Mesenchymal stem cell (in vitro differentiated cells and primary cell): Measurements from ENCODE around the gene SORCS1.

Experiments used
- DNase-seq: peaks from one replicate; pipeline ENCODE4 v3.0.0-alpha.2; 2013
- H2AFZ ChIP-seq: one replicate; pipeline ENCODE4 v1.6.1; 2013; ENCODE audit warnings: low read depth, mild to moderate bottlenecking, control low read depth, inconsistent platforms, low read length, moderate library complexity
- H2AK5ac ChIP-seq: 2 replicates; pipeline ENCODE4 v1.6.1; 2013; ENCODE audit warnings: low read length, moderate library complexity, mild to moderate bottlenecking, inconsistent platforms; ENCODE audit not compliant: severe bottlenecking
- H2BK120ac ChIP-seq: one replicate; pipeline ENCODE4 v1.6.1; 2013; ENCODE audit warnings: low read depth, mild to moderate bottlenecking, inconsistent platforms, low read length, moderate library complexity
- H2BK12ac ChIP-seq, 2 experiments: one replicate each; pipeline ENCODE4 v1.6.1; 2013; ENCODE audit warnings: inconsistent platforms in 2 of 2, low read length in 2 of 2, mild to moderate bottlenecking in 2 of 2, moderate library complexity in 2 of 2, control low read depth in 1 of 2
- H2BK15ac ChIP-seq: one replicate; pipeline ENCODE4 v1.6.1; 2013; ENCODE audit warnings: mild to moderate bottlenecking, low read depth, inconsistent platforms; ENCODE audit not compliant: poor library complexity, severe bottlenecking
- H2BK5ac ChIP-seq: 2 replicates; pipeline ENCODE4 v1.6.1; 2013; ENCODE audit warnings: low read depth, mild to moderate bottlenecking, low read length, control low read depth, inconsistent platforms; ENCODE audit not compliant: poor library complexity, severe bottlenecking
- H3K14ac ChIP-seq, 2 experiments: one replicate each; pipeline ENCODE4 v1.6.1; 2013; ENCODE audit warnings: inconsistent platforms in 2 of 2, low read length in 2 of 2, control low read depth in 1 of 2, mild to moderate bottlenecking in 1 of 2, moderate library complexity in 1 of 2
- H3K18ac ChIP-seq, 2 experiments: one replicate each; pipeline ENCODE4 v1.6.1; 2013; ENCODE audit warnings: inconsistent platforms in 2 of 2, low read length in 2 of 2, control low read depth in 1 of 2, low read depth in 1 of 2, mild to moderate bottlenecking in 1 of 2
- H3K23ac ChIP-seq, 2 experiments: one replicate each; pipeline ENCODE4 v1.6.1; 2013; ENCODE audit warnings: inconsistent platforms in 2 of 2, low read length in 2 of 2, mild to moderate bottlenecking in 2 of 2, moderate library complexity in 2 of 2, control low read depth in 1 of 2
- H3K27ac ChIP-seq: 2 replicates; pipeline ENCODE4 v1.5.1; 2013; ENCODE audit warnings: mild to moderate bottlenecking, moderate library complexity, low read length, control low read depth, inconsistent platforms; ENCODE audit not compliant: poor library complexity, severe bottlenecking
- H3K27me3 ChIP-seq, 2 experiments: 2 replicates each; pipeline versions ENCODE4 v1.6.1 to v1.7.0; 2013; ENCODE audit warnings: low read length in 2 of 2, mild to moderate bottlenecking in 2 of 2, moderate library complexity in 2 of 2, control low read depth in 1 of 2, inconsistent platforms in 1 of 2; ENCODE audit not compliant: control insufficient read depth in 1 of 2, insufficient read depth in 1 of 2
- H3K36me3 ChIP-seq, 2 experiments: 2 replicates each; pipeline versions ENCODE4 v1.6.1 to v1.7.0; 2013; ENCODE audit warnings: low read length in 2 of 2, control low read depth in 1 of 2, inconsistent platforms in 1 of 2, low read depth in 1 of 2, mild to moderate bottlenecking in 1 of 2; ENCODE audit not compliant: insufficient read depth in 2 of 2, control insufficient read depth in 1 of 2
- H3K4ac ChIP-seq, 2 experiments: one replicate each; pipeline ENCODE4 v1.6.1; 2013; ENCODE audit warnings: inconsistent platforms in 2 of 2, low read length in 2 of 2, mild to moderate bottlenecking in 2 of 2, moderate library complexity in 2 of 2, control low read depth in 1 of 2, low read depth in 1 of 2
- H3K4me1 ChIP-seq: 2 replicates; pipeline ENCODE4 v1.6.1; 2013; ENCODE audit warnings: low read depth, low read length, control low read depth; ENCODE audit not compliant: control insufficient read depth, insufficient read depth
- H3K4me2 ChIP-seq: 2 replicates; pipeline ENCODE4 v1.6.1; 2013; ENCODE audit warnings: low read length, mild to moderate bottlenecking, inconsistent platforms; ENCODE audit not compliant: poor library complexity, severe bottlenecking
- H3K4me3 ChIP-seq, 2 experiments: 2 replicates each; pipeline versions ENCODE4 v1.5.1 to v1.7.0; 2013; ENCODE audit warnings: low read length in 2 of 2, mild to moderate bottlenecking in 2 of 2, control low read depth in 1 of 2, low read depth in 1 of 2; ENCODE audit not compliant: insufficient read depth in 1 of 2
- H3K79me1 ChIP-seq: replicated peaks from 2 replicates; pipeline ENCODE4 v1.6.1; 2013; ENCODE audit warnings: mild to moderate bottlenecking, control low read depth, low read length, inconsistent platforms; ENCODE audit not compliant: poor library complexity, severe bottlenecking
- H3K9ac ChIP-seq: 2 replicates; pipeline ENCODE4 v1.7.0; 2013; ENCODE audit warnings: mild to moderate bottlenecking, low read length, moderate library complexity
- H3K9me3 ChIP-seq: 2 replicates; pipeline ENCODE4 v1.7.0; 2013; ENCODE audit warnings: mild to moderate bottlenecking, low read length; ENCODE audit not compliant: control insufficient read depth
- H4K8ac ChIP-seq: one replicate; pipeline ENCODE4 v1.6.1; 2013; ENCODE audit warnings: inconsistent platforms, mild to moderate bottlenecking, low read length, moderate library complexity
- H4K91ac ChIP-seq: one replicate; pipeline ENCODE4 v1.6.1; 2013; ENCODE audit warnings: mild to moderate bottlenecking, low read length, inconsistent platforms
- WGBS: methylation state at CpG from one replicate; pipeline ENCODE4 v1.1.7; 2013; ENCODE audit warnings: mixed read lengths; 5-methylcytosine and 5-hydroxymethylcytosine counted together

The SORCS1 gene

DNA sequence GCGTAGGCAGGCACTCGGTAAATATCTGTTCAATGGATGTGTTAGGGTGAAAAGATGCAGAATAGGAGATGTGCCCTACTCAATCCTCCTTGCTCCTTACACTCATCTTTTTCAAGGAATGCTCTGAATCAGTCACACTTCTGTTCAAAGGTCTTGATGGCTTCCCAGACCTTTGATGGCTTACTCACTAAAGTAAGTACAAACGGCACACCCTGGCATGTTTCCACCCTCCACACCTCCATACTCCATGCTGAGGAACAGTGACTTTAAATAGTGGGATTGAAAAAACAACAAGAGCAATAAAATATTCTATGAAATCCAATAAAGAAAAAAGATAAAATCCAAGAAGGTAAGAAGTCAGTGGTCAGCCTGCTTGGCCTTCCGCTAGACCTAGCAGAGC is 569.2 kb downstream of the SORCS1 start:
- WGBS = 90% methylated on average over 1 of the region's 4 CpGs
- no peak overlapping the region for H3K4ac ChIP-seq

GRCh38 chr10:106593876-106594275 is 570.6 kb downstream of the SORCS1 start:
- 57% methylated on average over 1 of the region's 1 CpG for WGBS
- no peak overlapping the region for H2BK15ac ChIP-seq
- H3K14ac ChIP-seq = no peak overlapping the region
- no peak overlapping the region for H3K4me3 ChIP-seq
- H4K91ac ChIP-seq = no peak overlapping the region
- H2BK12ac ChIP-seq = no peak overlapping the region
- no peak for DNase-seq
- no peak overlapping the region for H3K4ac ChIP-seq
- no peak overlapping the region for H2AK5ac ChIP-seq
- H3K79me1 ChIP-seq = no peaks in the 10 kb centered on the region
- H3K27me3 ChIP-seq = no peaks in the 10 kb centered on the region
- no peak overlapping the region for H3K18ac ChIP-seq
- no peaks in the 10 kb centered on the region for H3K36me3 ChIP-seq
- no peaks in the 10 kb centered on the region for H3K4me1 ChIP-seq
- H3K23ac ChIP-seq = no peak overlapping the region
- H3K9me3 ChIP-seq = no peaks in the 10 kb centered on the region
- H4K8ac ChIP-seq = no peak overlapping the region
- H3K9ac ChIP-seq = no peak overlapping the region
- H2BK120ac ChIP-seq = no peak overlapping the region
- no peak overlapping the region for H2AFZ ChIP-seq
- no peak overlapping the region for H3K27ac ChIP-seq
- no peak overlapping the region for H2BK5ac ChIP-seq
- H3K4me2 ChIP-seq = no peak overlapping the region

More for the DNA sequence above, 569.2 kb downstream of the SORCS1 start:
- Histone ChIP-seq H2AK5ac (no peak overlapping the region), H3K14ac (no peak overlapping the region), H3K23ac (no peak overlapping the region), H2BK5ac (no peak overlapping the region), H3K27ac (no peak overlapping the region), H3K9me3 (no peaks in the 10 kb centered on the region), H2AFZ (no peak overlapping the region), H2BK120ac (no peak overlapping the region), H3K79me1 (no peaks in the 10 kb centered on the region), H3K9ac (no peak overlapping the region), H3K27me3 (no peaks in the 10 kb centered on the region), H3K36me3 (no peaks in the 10 kb centered on the region), H3K4me1 (no peaks in the 10 kb centered on the region), H4K91ac (no peak overlapping the region), H3K18ac (no peak overlapping the region), H3K4me3 (no peak overlapping the region), H2BK12ac (no peak overlapping the region), H3K4me2 (no peak overlapping the region), H4K8ac (no peak overlapping the region), H2BK15ac (no peak overlapping the region)
- DNase-seq = no peak

DNA sequence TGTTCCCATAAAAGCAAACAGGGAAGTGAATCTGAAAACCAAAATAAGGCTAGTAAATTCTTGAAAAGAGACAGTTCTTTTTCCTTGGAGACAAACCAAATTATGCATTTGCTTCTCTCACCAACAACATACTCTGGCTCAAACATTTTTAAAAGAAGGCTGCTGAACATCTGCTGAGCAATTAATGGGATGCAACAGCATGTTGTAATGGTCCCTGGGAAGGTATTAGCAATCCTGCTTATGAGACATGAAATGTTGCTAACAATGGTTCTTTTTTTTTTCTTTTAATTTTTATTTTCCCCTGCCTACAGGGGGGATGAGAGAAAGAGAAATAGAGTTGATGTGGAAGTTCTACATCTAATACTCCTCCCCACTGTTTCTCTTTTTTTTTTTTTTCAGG is 572.1 kb downstream of the SORCS1 start:
- Histone ChIP-seq H2BK15ac (no peak overlapping the region), H3K79me1 (no peaks in the 10 kb centered on the region), H4K8ac (no peak overlapping the region), H4K91ac (no peak overlapping the region), H3K27ac (no peak overlapping the region), H3K18ac (no peak overlapping the region), H3K4me1 (no peaks in the 10 kb centered on the region), H3K9me3 (no peaks in the 10 kb centered on the region), H3K4me2 (no peak overlapping the region), H3K23ac (no peak overlapping the region), H3K4ac (no peak overlapping the region), H3K27me3 (no peaks in the 10 kb centered on the region), H2BK12ac (no peak overlapping the region), H2AFZ (no peak overlapping the region), H2BK5ac (no peak overlapping the region), H3K36me3 (no peaks in the 10 kb centered on the region), H3K14ac (no peak overlapping the region), H3K9ac (no peak overlapping the region), H2AK5ac (no peak overlapping the region), H2BK120ac (no peak overlapping the region), H3K4me3 (no peak overlapping the region)
- DNase-seq = no peak

DNA sequence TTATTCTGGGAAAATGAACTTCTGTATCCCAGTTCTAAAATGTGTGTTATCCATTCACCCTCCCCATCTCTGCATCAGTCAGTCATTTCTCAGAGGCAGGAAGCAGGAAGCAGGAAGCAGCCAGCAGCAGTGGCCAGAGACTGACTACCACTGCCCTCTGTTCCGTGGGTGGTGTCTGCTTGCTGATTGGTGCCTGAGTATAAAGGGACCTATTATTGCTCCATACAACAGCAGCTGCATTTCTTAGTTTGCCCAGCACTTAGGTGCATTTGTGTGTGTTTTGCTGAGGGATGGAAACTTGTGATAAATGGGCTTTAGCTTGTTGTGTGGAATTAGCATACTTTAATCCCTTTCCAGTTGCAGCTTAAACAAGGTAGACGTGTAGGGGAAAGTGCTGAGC is 582.2 kb downstream of the SORCS1 start:
- Histone ChIP-seq H4K91ac (no peak overlapping the region), H3K4me2 (no peak overlapping the region), H3K23ac (no peak overlapping the region), H2BK120ac (no peak overlapping the region), H3K14ac (no peak overlapping the region), H2AK5ac (no peak overlapping the region), H3K4me3 (no peak overlapping the region), H3K4me1 (peaks cover under 1% of the 10 kb centered on the region), H3K18ac (no peak overlapping the region), H3K9ac (no peak overlapping the region), H4K8ac (no peak overlapping the region), H2BK5ac (no peak overlapping the region), H3K27me3 (no peaks in the 10 kb centered on the region), H3K36me3 (no peaks in the 10 kb centered on the region), H2BK12ac (no peak overlapping the region), H2AFZ (no peak overlapping the region), H3K27ac (no peak overlapping the region), H3K79me1 (no peaks in the 10 kb centered on the region), H2BK15ac (no peak overlapping the region), H3K4ac (no peak overlapping the region), H3K9me3 (no peaks in the 10 kb centered on the region)
- no peak for DNase-seq
- 35% methylated on average over 2 of the region's 2 CpGs for WGBS
